ENCODE results near the gene NEK9.

DNA sequence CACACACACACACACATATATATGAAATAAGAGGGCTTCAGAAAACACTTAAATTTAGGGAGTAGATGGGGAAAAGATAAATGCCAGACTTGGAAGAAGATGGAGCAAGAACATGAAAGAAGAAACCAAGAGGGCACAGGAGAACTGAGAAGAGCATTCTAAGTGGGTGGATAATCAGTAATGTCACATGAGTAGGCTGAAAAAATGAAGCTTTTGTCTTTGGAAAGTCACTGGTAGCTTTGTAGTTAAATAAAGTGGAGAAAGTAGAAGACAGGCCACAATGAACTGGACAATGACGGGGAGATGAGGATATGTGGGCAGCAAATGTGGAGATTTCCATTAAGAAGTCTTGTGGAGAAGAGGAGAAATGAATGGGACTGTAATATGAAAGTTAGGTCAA is 59.6 kb downstream of the NEK9 start:
- TF ChIP-seq CTCF (IDR thresholded peaks at IDR 0.05) (no peak), EZH2 (IDR thresholded peaks at IDR 0.05; ENCODE audit: borderline replicate concordance, insufficient read depth, low read depth, low read length, poor library complexity, severe bottlenecking) (no peak)

Measured in B cell (primary cell).